ENCODE data around the gene ASH1L.

DNA sequence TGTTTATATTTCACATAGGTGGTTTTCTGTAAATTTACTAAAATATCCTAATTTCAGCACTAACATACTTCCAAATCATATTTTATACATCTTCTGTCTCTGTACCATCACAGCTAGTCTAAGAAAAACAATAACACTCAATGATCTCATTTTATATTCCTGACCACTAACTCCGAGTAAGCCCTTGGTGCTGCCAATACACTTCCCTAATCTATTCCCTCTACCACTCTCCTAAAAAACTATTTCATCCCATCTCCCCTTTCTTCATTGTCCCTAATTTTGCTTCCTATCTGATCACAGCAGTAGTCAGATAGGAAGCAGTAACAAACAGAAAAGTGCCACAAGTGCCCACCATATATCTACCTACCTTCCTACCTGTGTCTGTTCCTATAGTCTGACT is 36.2 kb downstream of the ASH1L start:
- TF ChIP-seq EZH2phosphoT487 (IDR thresholded peaks at IDR 0.05; ENCODE audit: low read depth, severe bottlenecking, unreplicated experiment), result no peak
- TF ChIP-seq, protein P1, sequence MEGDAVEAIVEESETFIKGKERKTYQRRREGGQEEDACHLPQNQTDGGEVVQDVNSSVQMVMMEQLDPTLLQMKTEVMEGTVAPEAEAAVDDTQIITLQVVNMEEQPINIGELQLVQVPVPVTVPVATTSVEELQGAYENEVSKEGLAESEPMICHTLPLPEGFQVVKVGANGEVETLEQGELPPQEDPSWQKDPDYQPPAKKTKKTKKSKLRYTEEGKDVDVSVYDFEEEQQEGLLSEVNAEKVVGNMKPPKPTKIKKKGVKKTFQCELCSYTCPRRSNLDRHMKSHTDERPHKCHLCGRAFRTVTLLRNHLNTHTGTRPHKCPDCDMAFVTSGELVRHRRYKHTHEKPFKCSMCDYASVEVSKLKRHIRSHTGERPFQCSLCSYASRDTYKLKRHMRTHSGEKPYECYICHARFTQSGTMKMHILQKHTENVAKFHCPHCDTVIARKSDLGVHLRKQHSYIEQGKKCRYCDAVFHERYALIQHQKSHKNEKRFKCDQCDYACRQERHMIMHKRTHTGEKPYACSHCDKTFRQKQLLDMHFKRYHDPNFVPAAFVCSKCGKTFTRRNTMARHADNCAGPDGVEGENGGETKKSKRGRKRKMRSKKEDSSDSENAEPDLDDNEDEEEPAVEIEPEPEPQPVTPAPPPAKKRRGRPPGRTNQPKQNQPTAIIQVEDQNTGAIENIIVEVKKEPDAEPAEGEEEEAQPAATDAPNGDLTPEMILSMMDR (IDR thresholded peaks at IDR 0.05; ENCODE audit: poor library complexity), result no peak

Data from hepatocyte (in vitro differentiated cells).